ENCODE measurements around the gene EXOSC10.
"Not testable (repeated sequence)": the region's sequence is repeated elsewhere in the genome, so short reads cannot be mapped to it uniquely, and the experiment has no call there.

GRCh38 chr1:11073398-11073797 lies 26.3 kb downstream of the EXOSC10 start:
- TF ChIP-seq MYBL2 (CRISPR knock-in tag; IDR thresholded peaks at IDR 0.05); CTCF (IDR thresholded peaks at IDR 0.05): not testable (repeated sequence)
